CD4-positive, alpha-beta T cell treated with Interleukin-17A for 4 hours (primary cell): Measurements from ENCODE around the gene BBS4.
"Not testable (repeated sequence)": the region's sequence is repeated elsewhere in the genome, so short reads cannot be mapped to it uniquely, and the experiment has no call there.

ENCODE experiments used
- DNase-seq: peaks from one replicate; pipeline ENCODE4 v3.0.0-alpha.2; 2020; ENCODE audit warnings: mixed read lengths

Gene BBS4, protein sequence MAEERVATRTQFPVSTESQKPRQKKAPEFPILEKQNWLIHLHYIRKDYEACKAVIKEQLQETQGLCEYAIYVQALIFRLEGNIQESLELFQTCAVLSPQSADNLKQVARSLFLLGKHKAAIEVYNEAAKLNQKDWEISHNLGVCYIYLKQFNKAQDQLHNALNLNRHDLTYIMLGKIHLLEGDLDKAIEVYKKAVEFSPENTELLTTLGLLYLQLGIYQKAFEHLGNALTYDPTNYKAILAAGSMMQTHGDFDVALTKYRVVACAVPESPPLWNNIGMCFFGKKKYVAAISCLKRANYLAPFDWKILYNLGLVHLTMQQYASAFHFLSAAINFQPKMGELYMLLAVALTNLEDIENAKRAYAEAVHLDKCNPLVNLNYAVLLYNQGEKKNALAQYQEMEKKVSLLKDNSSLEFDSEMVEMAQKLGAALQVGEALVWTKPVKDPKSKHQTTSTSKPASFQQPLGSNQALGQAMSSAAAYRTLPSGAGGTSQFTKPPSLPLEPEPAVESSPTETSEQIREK

DNA sequence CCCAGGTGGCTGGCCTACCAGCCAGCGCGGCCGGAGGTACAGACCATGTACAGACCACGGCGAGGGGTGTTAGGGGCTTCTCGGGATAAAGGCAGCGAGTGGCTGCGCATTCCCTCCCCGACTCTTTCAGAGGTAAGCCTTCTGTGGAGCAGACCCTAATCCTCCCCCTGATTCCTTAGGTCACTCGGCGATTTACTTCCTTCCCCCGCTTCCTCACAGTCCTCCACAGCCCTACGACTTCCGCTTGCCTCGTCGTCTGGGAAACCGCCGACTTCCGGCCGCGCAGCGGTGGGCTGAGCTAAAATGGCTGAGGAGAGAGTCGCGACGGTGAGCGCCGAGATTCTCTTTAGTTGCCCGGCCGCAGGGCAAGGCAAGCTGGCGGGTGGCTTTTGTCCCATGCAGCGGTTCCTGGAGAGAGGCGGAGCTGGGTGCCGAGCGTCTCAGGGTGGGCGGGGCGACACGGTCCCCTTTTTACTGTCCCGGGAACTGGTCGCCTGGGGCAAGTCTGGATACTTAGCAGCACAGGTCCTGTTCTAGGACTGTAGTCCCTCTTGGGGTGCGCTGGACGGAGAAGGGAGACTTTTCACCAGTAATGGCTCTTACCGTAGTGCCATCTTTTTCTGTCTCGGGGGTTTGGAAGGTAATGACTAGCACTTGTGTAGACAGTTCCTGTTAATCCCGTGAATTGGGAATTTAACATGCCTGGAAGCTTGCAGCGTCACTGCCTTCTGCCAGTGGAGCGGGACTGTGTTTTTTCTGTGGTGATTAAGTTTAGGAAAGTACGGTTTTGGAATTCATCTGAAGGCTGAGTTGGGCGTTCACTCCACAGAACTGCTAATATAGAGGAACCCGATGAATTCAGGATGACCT lies at the start of gene BBS4, which contains the start of gene HIGD2B:
Gene BBS4, plus strand, starts transcription at position 283 of the 870 bp plus-strand sequence. Its CDS starts 21 bp downstream, at position 304.
Gene HIGD2B, minus strand, starts transcription at position 258 of the 870 bp plus-strand sequence. CDS start 9,808 bp downstream, outside the sequence.
- DNase-seq = peak; percentile 86

GRCh38 chr15:72636519-72637282 lies 49.3 kb upstream of the BBS4 start:
- peak; percentile 63 for DNase-seq

- DNase-seq = not testable (repeated sequence)
These were observed 46.1 kb upstream of the BBS4 start for GRCh38 chr15:72639759-72640483.

GRCh38 chr15:72642271-72642670 lies 43.7 kb upstream of the BBS4 start:
- not testable (repeated sequence) for DNase-seq

DNA sequence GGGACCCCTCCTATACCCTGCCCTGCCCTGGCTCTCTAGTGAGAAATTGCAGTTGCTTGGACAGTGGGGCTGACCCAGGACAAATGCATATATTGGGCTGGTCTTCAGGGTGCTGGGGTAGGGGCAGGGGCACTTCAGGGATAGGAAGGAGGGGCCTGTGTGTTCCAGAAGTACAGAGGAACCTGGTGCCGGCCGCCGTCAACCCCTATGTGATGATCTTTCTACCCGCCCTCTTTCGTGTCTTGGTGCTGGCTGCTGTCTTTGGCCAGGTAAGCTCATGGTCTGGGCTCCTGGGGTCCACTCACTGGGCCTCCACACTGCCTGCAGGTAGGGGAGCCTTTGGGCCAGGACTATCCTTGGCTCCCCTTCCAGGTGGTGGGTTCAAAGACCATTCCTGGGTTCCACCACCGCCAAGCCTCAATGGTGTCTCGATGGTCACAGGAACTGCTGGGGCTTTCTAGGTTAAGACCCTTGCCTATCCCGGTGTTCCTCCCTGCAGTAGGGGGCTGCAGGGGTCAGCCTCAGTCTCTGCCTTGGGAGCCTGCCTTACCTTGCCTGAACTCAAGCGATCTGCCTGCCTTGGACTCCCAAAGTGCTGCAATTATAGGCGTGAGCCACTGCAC lies 37.3 kb upstream of the BBS4 start:
- DNase-seq = not testable (repeated sequence)

DNA sequence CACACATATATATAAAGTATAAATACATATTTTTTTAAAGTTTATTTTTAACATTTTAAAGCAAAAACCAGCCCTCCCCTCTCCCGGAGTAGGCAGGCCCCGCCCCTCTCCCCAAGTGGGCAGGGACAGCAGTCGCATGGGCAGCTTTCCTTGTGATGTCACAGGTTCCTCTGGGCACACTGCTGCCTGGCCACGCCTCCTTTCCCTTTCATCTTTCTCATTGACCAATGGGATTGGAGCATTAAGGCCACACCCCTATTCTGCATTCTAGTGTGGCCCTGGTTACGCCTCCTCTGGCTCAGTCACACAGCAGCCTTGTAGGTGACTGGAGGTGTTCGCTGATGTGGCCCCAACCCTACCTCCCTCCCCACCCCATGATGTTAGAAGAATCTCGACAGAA lies 31.6 kb upstream of the BBS4 start, which contains the start of gene GOLGA6B:
Gene GOLGA6B, plus strand, starts transcription at position 301 of the 400 bp plus-strand sequence. Its CDS starts 41 bp downstream, at position 342.
- not testable (repeated sequence) for DNase-seq

GRCh38 chr15:72656014-72656413 lies 30.0 kb upstream of the BBS4 start:
- not testable (repeated sequence) for DNase-seq

GRCh38 chr15:72661081-72661480 lies 24.9 kb upstream of the BBS4 start:
- not testable (repeated sequence) for DNase-seq

GRCh38 chr15:72663931-72664330 lies 22.1 kb upstream of the BBS4 start:
- DNase-seq = not testable (repeated sequence)

DNA sequence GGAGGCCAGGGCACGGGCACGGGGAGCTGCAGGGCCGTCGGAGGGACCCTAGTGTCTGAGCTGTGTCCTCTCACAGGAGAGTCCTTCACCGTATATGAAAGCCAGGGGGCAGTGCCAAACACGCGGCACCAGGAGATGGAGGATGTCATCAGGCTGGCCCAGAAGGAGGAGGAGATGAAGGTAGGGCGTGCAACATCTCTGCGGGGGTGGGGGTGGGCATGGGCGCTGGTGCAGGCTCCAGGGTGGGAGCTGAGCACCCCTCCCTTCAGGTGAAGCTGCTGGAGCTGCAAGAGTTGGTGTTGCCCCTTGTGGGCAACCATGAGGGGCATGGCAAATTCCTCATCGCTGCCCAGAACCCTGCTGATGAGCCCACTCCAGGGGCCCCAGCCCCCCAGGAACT lies 20.3 kb upstream of the BBS4 start:
- DNase-seq = not testable (repeated sequence)

GRCh38 chr15:72669803-72670202 lies 16.2 kb upstream of the BBS4 start:
- DNase-seq = not testable (repeated sequence)

DNA sequence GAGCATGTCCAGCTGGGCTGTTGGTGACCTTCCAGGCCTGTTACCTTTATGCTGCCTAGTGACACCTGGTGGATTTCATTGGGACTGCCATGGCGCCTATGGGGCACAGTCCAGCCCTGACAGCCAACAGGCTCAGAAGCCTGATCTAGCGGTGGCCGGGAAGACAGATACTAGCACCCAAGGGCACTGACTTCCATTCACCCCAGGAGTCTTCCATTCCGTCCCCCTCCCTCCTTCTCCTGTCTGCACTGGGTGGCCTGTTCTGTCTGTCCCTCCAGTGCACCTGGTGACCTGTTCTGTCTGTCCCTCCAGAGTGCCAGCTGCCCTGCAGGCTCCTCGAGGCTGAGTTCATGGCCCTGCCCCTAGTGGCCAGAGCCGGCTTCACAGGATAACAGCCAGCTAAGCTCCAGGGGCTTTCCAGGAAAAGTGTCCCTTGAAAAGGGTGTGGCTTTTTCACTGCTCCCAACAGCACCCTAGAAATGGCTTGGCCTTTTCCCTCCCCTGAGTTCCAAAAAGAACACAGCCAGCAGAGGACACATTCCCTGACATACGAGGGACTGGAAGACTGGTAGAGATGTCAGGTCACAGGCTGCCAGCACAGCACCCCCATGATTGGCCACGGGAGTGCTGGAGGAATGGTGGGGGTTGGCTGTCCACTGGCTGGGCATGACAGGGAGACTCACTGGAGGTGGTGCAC lies 15.2 kb upstream of the BBS4 start:
- DNase-seq = peak; percentile 69

DNA sequence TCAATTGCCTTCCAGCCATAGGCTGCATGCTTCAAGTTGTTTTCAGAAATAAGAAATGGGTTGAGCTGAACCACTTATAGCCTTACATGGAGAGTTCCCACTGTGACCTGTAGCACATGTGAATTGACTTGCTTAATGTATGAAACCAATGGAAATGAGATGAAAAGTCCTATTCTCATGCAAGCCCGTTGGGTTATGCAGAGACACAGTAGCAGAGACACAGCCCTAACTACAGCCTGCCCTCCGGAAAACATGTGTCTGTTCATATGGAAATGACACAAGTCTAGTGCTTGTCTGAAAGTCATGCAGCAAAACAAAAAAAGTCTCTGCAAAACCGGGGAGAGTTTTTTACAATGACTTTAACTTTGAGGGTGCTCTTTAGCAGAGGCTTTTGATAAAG lies 14.5 kb upstream of the BBS4 start:
- no peak for DNase-seq

GRCh38 chr15:72676838-72677237 lies 9.2 kb upstream of the BBS4 start:
- DNase-seq = no peak

DNA sequence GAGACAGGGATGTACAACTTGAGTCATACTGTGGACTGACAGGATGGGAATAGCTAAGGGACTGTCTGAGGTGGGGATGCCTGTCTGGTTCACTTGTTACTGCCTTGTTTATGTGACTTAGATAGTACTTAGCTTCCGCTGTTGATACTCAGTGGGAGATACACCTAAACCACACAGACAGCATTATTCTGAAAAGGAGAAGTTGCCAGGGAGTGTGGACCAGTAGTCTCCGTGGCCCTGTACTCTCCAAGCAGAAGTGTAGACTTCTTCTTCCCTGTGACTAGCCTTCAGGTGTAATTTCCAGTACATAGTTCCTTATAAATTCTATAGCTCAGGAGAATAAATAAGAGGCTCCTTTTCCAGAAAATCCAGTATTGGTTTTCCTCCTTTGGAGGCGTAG lies 5.1 kb upstream of the BBS4 start:
- no peak for DNase-seq

DNA sequence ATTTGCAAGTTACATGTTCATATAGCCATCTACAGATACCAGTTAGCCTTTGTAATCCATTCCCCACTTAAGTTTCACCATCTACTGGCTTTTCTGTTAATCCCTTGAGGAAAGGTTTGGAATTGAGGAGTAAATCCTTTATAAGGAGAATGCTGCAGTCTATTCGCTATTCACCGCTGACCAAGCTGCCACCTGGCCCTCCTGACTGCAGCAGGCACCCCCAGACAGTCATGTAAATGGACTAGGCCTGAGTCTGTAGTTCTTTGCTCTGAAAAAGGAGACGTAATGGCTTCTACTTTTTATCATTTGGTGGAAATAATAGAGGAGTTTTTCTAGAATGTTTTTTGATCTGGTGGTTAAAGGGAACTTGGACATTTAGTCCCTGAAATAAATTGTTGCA lies 3.2 kb upstream of the BBS4 start:
- no peak for DNase-seq

- no peak for DNase-seq
These were observed 594 bp upstream of the BBS4 start for GRCh38 chr15:72685301-72685924.

DNA sequence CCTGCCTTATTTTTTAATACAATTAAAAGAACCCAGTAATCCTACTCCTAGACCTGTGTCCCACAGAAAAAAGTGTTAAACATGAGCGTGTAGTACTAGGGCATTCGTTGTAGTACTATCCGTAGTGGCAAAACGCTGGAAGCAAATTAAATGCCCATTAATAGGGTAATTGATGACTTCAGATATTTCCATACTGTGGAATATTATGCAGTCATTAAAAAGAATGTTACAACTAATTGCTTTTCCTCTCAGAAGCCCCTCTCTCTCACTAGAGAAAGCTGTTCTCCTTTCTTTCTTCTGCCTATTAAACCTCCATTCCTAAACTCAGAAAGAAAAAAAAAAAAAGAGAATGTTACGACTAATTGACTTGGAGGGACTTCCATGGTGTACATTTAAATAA lies 2.7 kb downstream of the BBS4 start:
- DNase-seq = no peak

GRCh38 chr15:72690938-72691337 lies 4.9 kb downstream of the BBS4 start:
- DNase-seq = no peak

DNA sequence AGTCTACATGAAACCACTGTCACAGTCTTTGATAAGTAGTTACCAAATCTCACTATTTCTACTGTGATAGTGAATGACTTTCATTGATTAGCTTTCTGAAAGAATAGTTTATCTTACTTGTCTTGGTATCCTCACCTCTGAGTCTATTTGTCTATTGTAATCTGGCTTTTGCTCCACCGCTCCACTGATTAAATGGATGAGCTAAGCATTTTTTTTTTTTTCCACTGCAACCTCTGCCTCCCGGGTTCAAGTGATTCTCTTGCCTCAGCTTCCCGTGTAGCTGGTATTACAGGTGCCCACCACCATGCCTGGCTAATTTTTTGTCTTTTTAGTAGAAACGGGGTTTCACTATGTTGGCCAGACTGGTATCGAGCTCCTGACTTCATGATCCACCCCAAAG lies 12.9 kb downstream of the BBS4 start:
- DNase-seq = no peak
